Left ventricle myocardium inferior (tissue), 1 donor: Measurements from ENCODE around the gene HSPB7. TPM values are rescaled to one million over a fixed set of nuclear protein-coding genes. Genes with fewer than 3 reads are reported as not detected.
"Not testable (repeated sequence)": the region's sequence is repeated elsewhere in the genome, so short reads cannot be mapped to it uniquely, and the experiment has no call there.

Source experiments
- DNase-seq: peaks from one replicate; pipeline ENCODE4 v3.0.0-alpha.2; 2020
- H3K27ac ChIP-seq: fragments of 200-600 bp; replicated peaks from 2 replicates; pipeline ENCODE4 v1.8.0; 2021
- H3K27me3 ChIP-seq: fragments of 200-600 bp; 2 replicates; pipeline ENCODE4 v1.8.0; 2021; ENCODE audit warnings: low read depth
- H3K36me3 ChIP-seq: fragments of 200-600 bp; 2 replicates; pipeline ENCODE4 v1.8.0; 2021
- H3K4me1 ChIP-seq: fragments of 200-600 bp; 2 replicates; pipeline ENCODE4 v1.8.0; 2021
- H3K4me3 ChIP-seq: fragments of 200-600 bp; 2 replicates; pipeline ENCODE4 v1.8.0; 2021; ENCODE audit warnings: mild to moderate bottlenecking, moderate library complexity
- H3K9me3 ChIP-seq: fragments of 200-600 bp; replicated peaks from 2 replicates; pipeline ENCODE4 v1.8.0; 2021
- CTCF ChIP-seq: fragments of 200-600 bp; IDR thresholded peaks from 2 replicates; pipeline ENCODE4 v1.8.0; 2021; ENCODE audit warnings: antibody characterized with exemption, mild to moderate bottlenecking, borderline replicate concordance
- intact Hi-C: fragments of 100-400 bp; cut with micrococcal nuclease; formaldehyde crosslinking; loops from one replicate; pipeline ENCODE4 v1.11.0; 2022
- total RNA-seq: library from RNA; stranded (reverse); fragmentation: NEBNext Ultra II Directional; extraction: Animal tissue kit (Norgen Biotek cat#: 25700); gene quantifications from one replicate; pipeline ENCODE4 v1.2.1, GENCODE V29; 2021
- donor health status: DM: no; HTN: yes; CAD: no; lungs with severe emphysema.

The HSPB7 gene
- total RNA-seq, 1 donor from 2014 or later = 4,061 TPM

GRCh38 chr1:16055613-16056520 is 38.0 kb upstream of the HSPB7 start:
- intact Hi-C loops = no loop called here
- no peaks in the 10 kb centered on the region for H3K9me3 ChIP-seq
- H3K36me3 ChIP-seq = no peaks in the 10 kb centered on the region
- H3K27ac ChIP-seq = no peak overlapping the region
- no peak overlapping the region for H3K4me3 ChIP-seq
- TF ChIP-seq CTCF = peak; percentile 96
- DNase-seq = peak; percentile 83
- no peaks in the 10 kb centered on the region for H3K27me3 ChIP-seq
- peaks cover 12% of the 10 kb centered on the region for H3K4me1 ChIP-seq

- Histone ChIP-seq H3K4me3 (no peak overlapping the region), H3K27ac (no peak overlapping the region)
Observed at GRCh38 chr1:16054598-16055540, 37.0 kb upstream of the HSPB7 start.

GRCh38 chr1:16053781-16054502 is 36.1 kb upstream of the HSPB7 start:
- Histone ChIP-seq H3K36me3 (no peaks in the 10 kb centered on the region), H3K27me3 (peaks cover 4% of the 10 kb centered on the region), H3K4me1 (peaks cover 20% of the 10 kb centered on the region), H3K4me3 (no peak overlapping the region), H3K9me3 (no peaks in the 10 kb centered on the region), H3K27ac (no peak overlapping the region)
- DNase-seq = no peak
- intact Hi-C loops = loop anchor here (5.0 kb wide), 1 partner anchor 47 kb away; no protein-coding TSS in a partner anchor
- TF ChIP-seq CTCF = no peak

More at GRCh38 chr1:16054598-16055540, 37.0 kb upstream of the HSPB7 start:
- Histone ChIP-seq H3K4me1 (peaks cover 17% of the 10 kb centered on the region), H3K36me3 (no peaks in the 10 kb centered on the region), H3K9me3 (no peaks in the 10 kb centered on the region), H3K27me3 (no peaks in the 10 kb centered on the region)
- no peak for DNase-seq
- TF ChIP-seq CTCF = no peak
- intact Hi-C loops = loop anchor here (5.0 kb wide), 1 partner anchor 48 kb away; no protein-coding TSS in a partner anchor

- H3K36me3 ChIP-seq, DNase-seq, H3K27me3 ChIP-seq, H3K27ac ChIP-seq, H3K4me3 ChIP-seq, H3K9me3 ChIP-seq: not testable (repeated sequence)
- intact Hi-C loops = loop anchor here (5.0 kb wide), 1 partner anchor 45 kb away; no protein-coding TSS in a partner anchor
- peaks cover 19% of the 10 kb centered on the region for H3K4me1 ChIP-seq
Observed at GRCh38 chr1:16051949-16052348, 34.1 kb upstream of the HSPB7 start.

GRCh38 chr1:16051039-16051438 is 33.2 kb upstream of the HSPB7 start:
- H3K27me3 ChIP-seq = peaks cover 9% of the 10 kb centered on the region
- no peak overlapping the region for H3K4me3 ChIP-seq
- H3K36me3 ChIP-seq = no peaks in the 10 kb centered on the region
- DNase-seq = no peak
- H3K27ac ChIP-seq = no peak overlapping the region
- no peaks in the 10 kb centered on the region for H3K9me3 ChIP-seq
- intact Hi-C loops = loop anchor here (5.0 kb wide), 1 partner anchor 44 kb away; no protein-coding TSS in a partner anchor
- no peak for TF ChIP-seq CTCF
- peaks cover 17% of the 10 kb centered on the region for H3K4me1 ChIP-seq
